PC-9 (cell line): ENCODE measurements around the gene CYFIP1. TPM values are rescaled to one million over a fixed set of nuclear protein-coding genes. Genes with fewer than 3 reads are reported as not detected.

Source experiments
- BruUV-seq: library from RNA; stranded (reverse); fragments of 400-500 nt; replicated peaks from 2 replicates; lab custom pipeline; 2021; lab: Mats Ljungman, UMichigan
- CTCF ChIA-PET: fragments of 300-600 bp; sonication (Branson Sonifier 250); formaldehyde crosslinking; loops from one replicate; lab custom pipeline; 2022; ENCODE audit warnings: antibody characterized with exemption; lab: Charles Lee
- POLR2A ChIA-PET: fragments of 300-600 bp; sonication (Branson Sonifier 250); formaldehyde crosslinking; loops from one replicate; lab custom pipeline; 2022; ENCODE audit warnings: antibody characterized with exemption; ENCODE audit not compliant: unreplicated experiment; lab: Charles Lee
- DNase-seq, 2 experiments: peaks; one replicate each; pipeline versions ENCODE4 v3.0.0 to v3.0.0-alpha.2; 2015 to 2022; ENCODE audit warnings: mixed read lengths in 1 of 2
- H2AFZ ChIP-seq: fragments of 200-600 bp; sonication (generic); 2 replicates; pipeline ENCODE4 v1.8.1; 2017; ENCODE audit warnings: antibody characterized with exemption
- H3F3A ChIP-seq: fragments of 200-600 bp; sonication (generic); 2 replicates; pipeline ENCODE4 v1.8.1; 2017; ENCODE audit warnings: antibody characterized with exemption, mild to moderate bottlenecking, low read depth; ENCODE audit not compliant: insufficient read depth
- H3K27ac ChIP-seq: fragments of 200-600 bp; sonication (generic); 2 replicates; pipeline ENCODE4 v1.6.1; 2016; ENCODE audit warnings: mixed run types
- H3K27me3 ChIP-seq: fragments of 200-600 bp; sonication (generic); 2 replicates; pipeline ENCODE4 v1.6.1; 2016; ENCODE audit warnings: low read depth, mixed run types; ENCODE audit not compliant: insufficient read depth
- H3K36me3 ChIP-seq: fragments of 200-600 bp; sonication (generic); 2 replicates; pipeline ENCODE4 v1.6.1; 2016; ENCODE audit warnings: low read depth, mixed run types
- H3K4me1 ChIP-seq: fragments of 200-600 bp; sonication (generic); replicated peaks from 2 replicates; pipeline ENCODE4 v1.6.1; 2016; ENCODE audit warnings: mixed run types; ENCODE audit not compliant: insufficient read depth
- H3K4me2 ChIP-seq: fragments of 200-600 bp; sonication (generic); 2 replicates; pipeline ENCODE4 v1.6.1; 2017; ENCODE audit warnings: mixed run types
- H3K4me3 ChIP-seq: fragments of 200-600 bp; sonication (generic); 2 replicates; pipeline ENCODE4 v1.6.1; 2016; ENCODE audit warnings: mixed run types
- H3K79me2 ChIP-seq: fragments of 200-600 bp; sonication (generic); 2 replicates; pipeline ENCODE4 v1.6.1; 2017; ENCODE audit warnings: low read depth, mixed run types
- H3K9me2 ChIP-seq: fragments of 200-600 bp; sonication (generic); 2 replicates; pipeline ENCODE4 v1.8.1; 2017; ENCODE audit warnings: mild to moderate bottlenecking; ENCODE audit not compliant: insufficient read depth
- H3K9me3 ChIP-seq: fragments of 200-600 bp; sonication (generic); 2 replicates; pipeline ENCODE4 v1.8.1; 2016; ENCODE audit warnings: low read depth; ENCODE audit not compliant: insufficient read depth
- H4K20me1 ChIP-seq: fragments of 200-600 bp; sonication (generic); 2 replicates; pipeline ENCODE4 v1.8.1; 2017; ENCODE audit not compliant: insufficient read depth
- CTCF ChIP-seq: fragments of 200-600 bp; sonication (generic); conservative IDR thresholded peaks from 2 replicates; pipeline ENCODE4 v1.6.1; 2017; ENCODE audit warnings: mixed run types, antibody characterized with exemption, mild to moderate bottlenecking, moderate library complexity
- EZH2 ChIP-seq: fragments of 200-600 bp; sonication (generic); IDR thresholded peaks from 2 replicates; pipeline ENCODE4 v1.8.0; 2017; ENCODE audit warnings: antibody characterized with exemption, low read depth
- intact Hi-C: fragments of 100-400 bp; cut with micrococcal nuclease; formaldehyde crosslinking; loops from one replicate; pipeline ENCODE4 v1.10.0; 2022; ENCODE audit not compliant: unreplicated experiment
- total RNA-seq: library from RNA; stranded (reverse); gene quantifications from 2 replicates; pipeline ENCODE4 v1.2.3, GENCODE V29; 2021

Gene CYFIP1
- total RNA-seq, 1 experiment from 2014 or later, result 114 TPM

GRCh38 chr15:22885120-22885519 is 95.0 kb downstream of the CYFIP1 start:
- no peak for DNase-seq
- Histone ChIP-seq H3K9me3 (no peaks in the 10 kb centered on the region), H3K27ac (no peak overlapping the region), H3K79me2 (no peaks in the 10 kb centered on the region), H3K4me1 (no peaks in the 10 kb centered on the region), H3K36me3 (no peaks in the 10 kb centered on the region), H2AFZ (no peak overlapping the region), H4K20me1 (no peaks in the 10 kb centered on the region), H3K9me2 (no peaks in the 10 kb centered on the region), H3K27me3 (no peaks in the 10 kb centered on the region), H3K4me2 (no peak overlapping the region), H3F3A (no peaks in the 10 kb centered on the region), H3K4me3 (no peak overlapping the region)
- intact Hi-C loops, result no loop called here
- BruUV-seq, result no TSS peak
- CTCF ChIA-PET, result no interaction called here
- TF ChIP-seq EZH2, result no peak
- TF ChIP-seq CTCF, result no peak
- POLR2A ChIA-PET, result no interaction called here

GRCh38 chr15:22884344-22884743 is 95.8 kb downstream of the CYFIP1 start:
- Histone ChIP-seq H3K4me2 (no peak overlapping the region), H4K20me1 (no peaks in the 10 kb centered on the region), H3K27ac (no peak overlapping the region), H3K79me2 (no peaks in the 10 kb centered on the region), H3F3A (no peaks in the 10 kb centered on the region), H3K9me2 (no peaks in the 10 kb centered on the region), H3K36me3 (no peaks in the 10 kb centered on the region), H3K27me3 (no peaks in the 10 kb centered on the region), H3K4me1 (no peaks in the 10 kb centered on the region), H3K9me3 (no peaks in the 10 kb centered on the region), H3K4me3 (no peak overlapping the region), H2AFZ (no peak overlapping the region)
- intact Hi-C loops, result no loop called here
- ChIA-PET POLR2A (no interaction called here), CTCF (no interaction called here)
- DNase-seq, result no peak
- no TSS peak for BruUV-seq
- no peak for TF ChIP-seq CTCF
- TF ChIP-seq EZH2, result no peak

- no peak overlapping the region for H2AFZ ChIP-seq
- no peaks in the 10 kb centered on the region for H4K20me1 ChIP-seq
- no TSS peak for BruUV-seq
- ChIA-PET CTCF (no interaction called here), POLR2A (no interaction called here)
- H3K4me2 ChIP-seq, result no peak overlapping the region
- no peaks in the 10 kb centered on the region for H3K79me2 ChIP-seq
- H3K27me3 ChIP-seq, result no peaks in the 10 kb centered on the region
- no peaks in the 10 kb centered on the region for H3K4me1 ChIP-seq
- no peak overlapping the region for H3K4me3 ChIP-seq
- no peaks in the 10 kb centered on the region for H3F3A ChIP-seq
- no peaks in the 10 kb centered on the region for H3K9me3 ChIP-seq
- no peaks in the 10 kb centered on the region for H3K9me2 ChIP-seq
- H3K27ac ChIP-seq, result no peak overlapping the region
- DNase-seq, result no peak
- intact Hi-C loops, result no loop called here
- no peaks in the 10 kb centered on the region for H3K36me3 ChIP-seq
- TF ChIP-seq EZH2 (no peak), CTCF (no peak)
These were observed 97.0 kb downstream of the CYFIP1 start for GRCh38 chr15:22883196-22883595.
